ENCODE measurements around the gene KRT24.

The KRT24 gene

GRCh38 chr17:40722241-40722640, 18.7 kb upstream of the KRT24 start:
- no peak for ATAC-seq
- TF ChIP-seq CSDC2 (CRISPR knock-in tag; IDR thresholded peaks at IDR 0.05) (no peak), PPARA (CRISPR knock-in tag; IDR thresholded peaks at IDR 0.05; ENCODE audit: borderline replicate concordance) (no peak), OSR1 (CRISPR knock-in tag; IDR thresholded peaks at IDR 0.05) (no peak), TOX (CRISPR knock-in tag; IDR thresholded peaks at IDR 0.05; ENCODE audit: borderline replicate concordance) (no peak)
- TF ChIP-seq, protein P1, sequence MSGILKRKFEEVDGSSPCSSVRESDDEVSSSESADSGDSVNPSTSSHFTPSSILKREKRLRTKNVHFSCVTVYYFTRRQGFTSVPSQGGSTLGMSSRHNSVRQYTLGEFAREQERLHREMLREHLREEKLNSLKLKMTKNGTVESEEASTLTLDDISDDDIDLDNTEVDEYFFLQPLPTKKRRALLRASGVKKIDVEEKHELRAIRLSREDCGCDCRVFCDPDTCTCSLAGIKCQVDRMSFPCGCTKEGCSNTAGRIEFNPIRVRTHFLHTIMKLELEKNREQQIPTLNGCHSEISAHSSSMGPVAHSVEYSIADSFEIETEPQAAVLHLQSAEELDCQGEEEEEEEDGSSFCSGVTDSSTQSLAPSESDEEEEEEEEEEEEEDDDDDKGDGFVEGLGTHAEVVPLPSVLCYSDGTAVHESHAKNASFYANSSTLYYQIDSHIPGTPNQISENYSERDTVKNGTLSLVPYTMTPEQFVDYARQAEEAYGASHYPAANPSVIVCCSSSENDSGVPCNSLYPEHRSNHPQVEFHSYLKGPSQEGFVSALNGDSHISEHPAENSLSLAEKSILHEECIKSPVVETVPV (CRISPR knock-in tag; IDR thresholded peaks at IDR 0.05) = no peak
- TF ChIP-seq, protein P2, sequence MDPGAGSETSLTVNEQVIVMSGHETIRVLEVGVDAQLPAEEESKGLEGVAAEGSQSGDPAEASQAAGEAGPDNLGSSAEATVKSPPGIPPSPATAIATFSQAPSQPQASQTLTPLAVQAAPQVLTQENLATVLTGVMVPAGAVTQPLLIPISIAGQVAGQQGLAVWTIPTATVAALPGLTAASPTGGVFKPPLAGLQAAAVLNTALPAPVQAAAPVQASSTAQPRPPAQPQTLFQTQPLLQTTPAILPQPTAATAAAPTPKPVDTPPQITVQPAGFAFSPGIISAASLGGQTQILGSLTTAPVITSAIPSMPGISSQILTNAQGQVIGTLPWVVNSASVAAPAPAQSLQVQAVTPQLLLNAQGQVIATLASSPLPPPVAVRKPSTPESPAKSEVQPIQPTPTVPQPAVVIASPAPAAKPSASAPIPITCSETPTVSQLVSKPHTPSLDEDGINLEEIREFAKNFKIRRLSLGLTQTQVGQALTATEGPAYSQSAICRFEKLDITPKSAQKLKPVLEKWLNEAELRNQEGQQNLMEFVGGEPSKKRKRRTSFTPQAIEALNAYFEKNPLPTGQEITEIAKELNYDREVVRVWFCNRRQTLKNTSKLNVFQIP (CRISPR knock-in tag; IDR thresholded peaks at IDR 0.05; ENCODE audit: borderline replicate concordance, low read depth) = no peak

GRCh38 chr17:40720899-40721298, 17.3 kb upstream of the KRT24 start:
- ATAC-seq = no peak

GRCh38 chr17:40718930-40719329, 15.4 kb upstream of the KRT24 start:
- TF ChIP-seq CREB5 (CRISPR knock-in tag; IDR thresholded peaks at IDR 0.05; ENCODE audit: low read depth) (no peak), GLIS3 (CRISPR knock-in tag; IDR thresholded peaks at IDR 0.05) (no peak), CSDC2 (CRISPR knock-in tag; IDR thresholded peaks at IDR 0.05) (no peak), BACH2 (CRISPR knock-in tag; IDR thresholded peaks at IDR 0.05; ENCODE audit: borderline replicate concordance) (no peak), OSR1 (CRISPR knock-in tag; IDR thresholded peaks at IDR 0.05) (no peak), PPARA (CRISPR knock-in tag; IDR thresholded peaks at IDR 0.05; ENCODE audit: borderline replicate concordance) (no peak), ZC3H10 (CRISPR knock-in tag; IDR thresholded peaks at IDR 0.05) (no peak)
- TF ChIP-seq, protein P3, sequence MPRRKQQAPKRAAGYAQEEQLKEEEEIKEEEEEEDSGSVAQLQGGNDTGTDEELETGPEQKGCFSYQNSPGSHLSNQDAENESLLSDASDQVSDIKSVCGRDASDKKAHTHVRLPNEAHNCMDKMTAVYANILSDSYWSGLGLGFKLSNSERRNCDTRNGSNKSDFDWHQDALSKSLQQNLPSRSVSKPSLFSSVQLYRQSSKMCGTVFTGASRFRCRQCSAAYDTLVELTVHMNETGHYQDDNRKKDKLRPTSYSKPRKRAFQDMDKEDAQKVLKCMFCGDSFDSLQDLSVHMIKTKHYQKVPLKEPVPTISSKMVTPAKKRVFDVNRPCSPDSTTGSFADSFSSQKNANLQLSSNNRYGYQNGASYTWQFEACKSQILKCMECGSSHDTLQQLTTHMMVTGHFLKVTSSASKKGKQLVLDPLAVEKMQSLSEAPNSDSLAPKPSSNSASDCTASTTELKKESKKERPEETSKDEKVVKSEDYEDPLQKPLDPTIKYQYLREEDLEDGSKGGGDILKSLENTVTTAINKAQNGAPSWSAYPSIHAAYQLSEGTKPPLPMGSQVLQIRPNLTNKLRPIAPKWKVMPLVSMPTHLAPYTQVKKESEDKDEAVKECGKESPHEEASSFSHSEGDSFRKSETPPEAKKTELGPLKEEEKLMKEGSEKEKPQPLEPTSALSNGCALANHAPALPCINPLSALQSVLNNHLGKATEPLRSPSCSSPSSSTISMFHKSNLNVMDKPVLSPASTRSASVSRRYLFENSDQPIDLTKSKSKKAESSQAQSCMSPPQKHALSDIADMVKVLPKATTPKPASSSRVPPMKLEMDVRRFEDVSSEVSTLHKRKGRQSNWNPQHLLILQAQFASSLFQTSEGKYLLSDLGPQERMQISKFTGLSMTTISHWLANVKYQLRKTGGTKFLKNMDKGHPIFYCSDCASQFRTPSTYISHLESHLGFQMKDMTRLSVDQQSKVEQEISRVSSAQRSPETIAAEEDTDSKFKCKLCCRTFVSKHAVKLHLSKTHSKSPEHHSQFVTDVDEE (CRISPR knock-in tag; IDR thresholded peaks at IDR 0.05) = no peak
- ATAC-seq = no peak

More at GRCh38 chr17:40720899-40721298, 17.3 kb upstream of the KRT24 start:
- no peak for TF ChIP-seq ESRRG (CRISPR knock-in tag; IDR thresholded peaks at IDR 0.05)
- no peak for TF ChIP-seq ZC3H10 (CRISPR knock-in tag; IDR thresholded peaks at IDR 0.05)
- TF ChIP-seq PPARA (CRISPR knock-in tag; IDR thresholded peaks at IDR 0.05; ENCODE audit: borderline replicate concordance) = no peak
- TF ChIP-seq, protein P4, sequence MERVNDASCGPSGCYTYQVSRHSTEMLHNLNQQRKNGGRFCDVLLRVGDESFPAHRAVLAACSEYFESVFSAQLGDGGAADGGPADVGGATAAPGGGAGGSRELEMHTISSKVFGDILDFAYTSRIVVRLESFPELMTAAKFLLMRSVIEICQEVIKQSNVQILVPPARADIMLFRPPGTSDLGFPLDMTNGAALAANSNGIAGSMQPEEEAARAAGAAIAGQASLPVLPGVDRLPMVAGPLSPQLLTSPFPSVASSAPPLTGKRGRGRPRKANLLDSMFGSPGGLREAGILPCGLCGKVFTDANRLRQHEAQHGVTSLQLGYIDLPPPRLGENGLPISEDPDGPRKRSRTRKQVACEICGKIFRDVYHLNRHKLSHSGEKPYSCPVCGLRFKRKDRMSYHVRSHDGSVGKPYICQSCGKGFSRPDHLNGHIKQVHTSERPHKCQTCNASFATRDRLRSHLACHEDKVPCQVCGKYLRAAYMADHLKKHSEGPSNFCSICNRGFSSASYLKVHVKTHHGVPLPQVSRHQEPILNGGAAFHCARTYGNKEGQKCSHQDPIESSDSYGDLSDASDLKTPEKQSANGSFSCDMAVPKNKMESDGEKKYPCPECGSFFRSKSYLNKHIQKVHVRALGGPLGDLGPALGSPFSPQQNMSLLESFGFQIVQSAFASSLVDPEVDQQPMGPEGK (CRISPR knock-in tag; IDR thresholded peaks at IDR 0.05; ENCODE audit: borderline replicate concordance) = no peak
- TF ChIP-seq ZNF70 (CRISPR knock-in tag; IDR thresholded peaks at IDR 0.05) = no peak
- TF ChIP-seq, protein P1 (CRISPR knock-in tag; IDR thresholded peaks at IDR 0.05) = no peak
- TF ChIP-seq TOX (CRISPR knock-in tag; IDR thresholded peaks at IDR 0.05; ENCODE audit: borderline replicate concordance) = no peak
- no peak for TF ChIP-seq RARB (CRISPR knock-in tag; IDR thresholded peaks at IDR 0.05)
- no peak for TF ChIP-seq GLIS3 (CRISPR knock-in tag; IDR thresholded peaks at IDR 0.05)
- TF ChIP-seq, protein P3 (CRISPR knock-in tag; IDR thresholded peaks at IDR 0.05) = no peak

All from SK-N-SH treated with all-trans-retinoic acid at 6 μM for 48 hours (cell line).